NB4 (cell line): ENCODE measurements around the gene MACO1.
"Not testable (repeated sequence)": the region's sequence is repeated elsewhere in the genome, so short reads cannot be mapped to it uniquely, and the experiment has no call there.

Experiments
- POLR2A ChIP-seq: IDR thresholded peaks from 2 replicates; pipeline ENCODE4 v1.6.1; 2011; ENCODE audit warnings: mild to moderate bottlenecking; ENCODE audit not compliant: insufficient read length; ENCODE audit errors: extremely low read depth
- TF ChIP-seq, protein P1 (sequence below): IDR thresholded peaks from one replicate; pipeline ENCODE4 v1.5.1; 2012; ENCODE audit warnings: low read depth, low read length
- TF ChIP-seq, protein P2 (sequence below): IDR thresholded peaks from 2 replicates; pipeline ENCODE4 v1.6.1; 2011; ENCODE audit warnings: low read depth, low read length

- TF ChIP-seq, protein P1, sequence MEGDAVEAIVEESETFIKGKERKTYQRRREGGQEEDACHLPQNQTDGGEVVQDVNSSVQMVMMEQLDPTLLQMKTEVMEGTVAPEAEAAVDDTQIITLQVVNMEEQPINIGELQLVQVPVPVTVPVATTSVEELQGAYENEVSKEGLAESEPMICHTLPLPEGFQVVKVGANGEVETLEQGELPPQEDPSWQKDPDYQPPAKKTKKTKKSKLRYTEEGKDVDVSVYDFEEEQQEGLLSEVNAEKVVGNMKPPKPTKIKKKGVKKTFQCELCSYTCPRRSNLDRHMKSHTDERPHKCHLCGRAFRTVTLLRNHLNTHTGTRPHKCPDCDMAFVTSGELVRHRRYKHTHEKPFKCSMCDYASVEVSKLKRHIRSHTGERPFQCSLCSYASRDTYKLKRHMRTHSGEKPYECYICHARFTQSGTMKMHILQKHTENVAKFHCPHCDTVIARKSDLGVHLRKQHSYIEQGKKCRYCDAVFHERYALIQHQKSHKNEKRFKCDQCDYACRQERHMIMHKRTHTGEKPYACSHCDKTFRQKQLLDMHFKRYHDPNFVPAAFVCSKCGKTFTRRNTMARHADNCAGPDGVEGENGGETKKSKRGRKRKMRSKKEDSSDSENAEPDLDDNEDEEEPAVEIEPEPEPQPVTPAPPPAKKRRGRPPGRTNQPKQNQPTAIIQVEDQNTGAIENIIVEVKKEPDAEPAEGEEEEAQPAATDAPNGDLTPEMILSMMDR: not testable (repeated sequence)
- TF ChIP-seq POLR2A: not testable (repeated sequence)
- TF ChIP-seq, protein P2, sequence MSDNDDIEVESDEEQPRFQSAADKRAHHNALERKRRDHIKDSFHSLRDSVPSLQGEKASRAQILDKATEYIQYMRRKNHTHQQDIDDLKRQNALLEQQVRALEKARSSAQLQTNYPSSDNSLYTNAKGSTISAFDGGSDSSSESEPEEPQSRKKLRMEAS: not testable (repeated sequence)
Measured at GRCh38 chr1:25405731-25406305, 24.9 kb upstream of the MACO1 start.
